ENCODE data around the gene PTCH1. TPM values are rescaled to one million over a fixed set of nuclear protein-coding genes. Genes with fewer than 3 reads are reported as not detected.

PTCH1 gene
- total and polyA plus RNA-seq, 10 of the 15 experiments (the other 5 are each of a cell fraction or from before 2014, with no cell fraction given), result 0.16 to 6.1 (median 2.6) TPM

GRCh38 chr9:95431286-95431685, 85.5 kb downstream of the PTCH1 start:
- Histone ChIP-seq H2AFZ (ENCODE audit: control insufficient read depth, low read depth, low read length) (no peak overlapping the region), H3K4me1 (ENCODE audit: control insufficient read depth, insufficient read depth, low read length) (no peaks in the 10 kb centered on the region), H3K4me2 (ENCODE audit: control insufficient read depth, insufficient read depth) (no peak overlapping the region), H3K27me3 (replicated peaks in 1 of 2; ENCODE audit: control insufficient read depth in 2 of 2, insufficient read depth in 2 of 2, low read length in 1 of 2) (no peaks in the 10 kb centered on the region), H3K36me3 (ENCODE audit: control insufficient read depth in 2 of 2, insufficient read depth in 2 of 2, low read length in 1 of 2) (no peaks in the 10 kb centered on the region), H4K20me1 (ENCODE audit: control insufficient read depth, insufficient read depth) (no peaks in the 10 kb centered on the region), H3K9ac (ENCODE audit: control insufficient read depth, insufficient read depth, low read length) (no peak overlapping the region), H3K9me3 (replicated peaks; ENCODE audit: control insufficient read depth, insufficient read depth, low read length) (no peaks in the 10 kb centered on the region; the same call in 2 of the 3 replicates), H3K79me2 (ENCODE audit: control insufficient read depth, insufficient read depth, low read length) (no peaks in the 10 kb centered on the region), H3K27ac (ENCODE audit: control insufficient read depth, insufficient read depth) (no peak overlapping the region), H3K4me3 (no peak overlapping the region)
- ChIA-PET SMC1A (ENCODE audit: uncharacterized antibody, unreplicated experiment) (no interaction called here), POLR2A (no interaction called here), CTCF (no interaction called here), RAD21 (ENCODE audit: unreplicated experiment) (no interaction called here)
- FAIRE-seq (no peak), DNase-seq (ENCODE audit: low read depth, low spot score) (no peak), ATAC-seq (no peak)
- in situ Hi-C loops (cut with MboI) (no loop called here), intact Hi-C loops (cut with micrococcal nuclease; ENCODE audit: unreplicated experiment) (no loop called here)
- WGBS (ENCODE audit: insufficient coverage, insufficient replicate concordance, low lambda C conversion rate, missing lambda C conversion rate), result 94% methylated on average over 1 of the region's 1 CpG
- TF ChIP-seq TCF12 (IDR thresholded peaks at IDR 0.05; ENCODE audit: low read depth, low read length) (no peak), NBN (IDR thresholded peaks at IDR 0.05) (no peak), NR2C2 (IDR thresholded peaks at IDR 0.05; ENCODE audit: borderline replicate concordance, control insufficient read depth, insufficient read length, low read depth) (no peak), BHLHE40 (IDR thresholded peaks at IDR 0.05; ENCODE audit: borderline replicate concordance in 1 of 2, low read depth in 2 of 2, low read length in 1 of 2) (no peak), ZNF274 (IDR thresholded peaks at IDR 0.05; ENCODE audit: insufficient read depth, insufficient read length) (no peak), ZNF384 (IDR thresholded peaks at IDR 0.05; ENCODE audit: borderline replicate concordance, low read depth, low read length) (no peak), ZBTB40 (IDR thresholded peaks at IDR 0.05; ENCODE audit: borderline replicate concordance) (no peak)
- no TSS peak for BruUV-seq (replicated peaks)

Data from GM12878 (cell line).